ENCODE results near the gene UBAC1. TPM values are rescaled to one million over a fixed set of nuclear protein-coding genes. Genes with fewer than 3 reads are reported as not detected.

The UBAC1 gene
- polyA plus RNA-seq, 1 donor from 2014 or later = 92.3 TPM

GRCh38 chr9:135991771-135992170 lies 30.6 kb upstream of the UBAC1 start:
- Histone ChIP-seq H3K9me2 (ENCODE audit: insufficient read depth, low read length) (no peaks in the 10 kb centered on the region), H4K20me1 (ENCODE audit: insufficient read depth) (no peaks in the 10 kb centered on the region), H3K79me2 (replicated peaks; ENCODE audit: insufficient read depth, low read length) (no peaks in the 10 kb centered on the region), H3K9me3 (ENCODE audit: low read length) (no peaks in the 10 kb centered on the region), H3K4me2 (ENCODE audit: low read length) (no peak overlapping the region), H3K27me3 (ENCODE audit: insufficient read depth, low read depth, low read length) (no peaks in the 10 kb centered on the region), H2AFZ (ENCODE audit: low read depth, low read length) (no peak overlapping the region), H3K4me3 (ENCODE audit: low read length) (no peak overlapping the region), H3K27ac (ENCODE audit: low read length) (no peak overlapping the region), H3F3A (ENCODE audit: insufficient read depth, low read length, poor library complexity, severe bottlenecking) (no peaks in the 10 kb centered on the region), H3K9ac (ENCODE audit: low read length) (no peak overlapping the region), H3K36me3 (ENCODE audit: insufficient read depth, low read length) (no peaks in the 10 kb centered on the region)
- TF ChIP-seq CTCF (IDR thresholded peaks at IDR 0.05; ENCODE audit: poor library complexity, severe bottlenecking) = no peak
- no peak for TF ChIP-seq REST (IDR thresholded peaks at IDR 0.05; ENCODE audit: borderline replicate concordance)
- no peak for TF ChIP-seq POLR2AphosphoS5 (IDR thresholded peaks at IDR 0.05)
- TF ChIP-seq EP300 (conservative IDR thresholded peaks at IDR 0.05; ENCODE audit: poor library complexity, severe bottlenecking) = no peak
- TF ChIP-seq EZH2 (IDR thresholded peaks at IDR 0.05; ENCODE audit: borderline replicate concordance, insufficient read depth, low read length, poor library complexity, severe bottlenecking) = no peak
- TF ChIP-seq TAF1 (IDR thresholded peaks at IDR 0.05; ENCODE audit: low read depth) = no peak
- no peak for TF ChIP-seq SMC3 (conservative IDR thresholded peaks at IDR 0.05; ENCODE audit: poor library complexity)
- no peak for TF ChIP-seq MXI1 (conservative IDR thresholded peaks at IDR 0.05; ENCODE audit: poor library complexity, severe bottlenecking)
- TF ChIP-seq RAD21 (conservative IDR thresholded peaks at IDR 0.05) = no peak

DNA sequence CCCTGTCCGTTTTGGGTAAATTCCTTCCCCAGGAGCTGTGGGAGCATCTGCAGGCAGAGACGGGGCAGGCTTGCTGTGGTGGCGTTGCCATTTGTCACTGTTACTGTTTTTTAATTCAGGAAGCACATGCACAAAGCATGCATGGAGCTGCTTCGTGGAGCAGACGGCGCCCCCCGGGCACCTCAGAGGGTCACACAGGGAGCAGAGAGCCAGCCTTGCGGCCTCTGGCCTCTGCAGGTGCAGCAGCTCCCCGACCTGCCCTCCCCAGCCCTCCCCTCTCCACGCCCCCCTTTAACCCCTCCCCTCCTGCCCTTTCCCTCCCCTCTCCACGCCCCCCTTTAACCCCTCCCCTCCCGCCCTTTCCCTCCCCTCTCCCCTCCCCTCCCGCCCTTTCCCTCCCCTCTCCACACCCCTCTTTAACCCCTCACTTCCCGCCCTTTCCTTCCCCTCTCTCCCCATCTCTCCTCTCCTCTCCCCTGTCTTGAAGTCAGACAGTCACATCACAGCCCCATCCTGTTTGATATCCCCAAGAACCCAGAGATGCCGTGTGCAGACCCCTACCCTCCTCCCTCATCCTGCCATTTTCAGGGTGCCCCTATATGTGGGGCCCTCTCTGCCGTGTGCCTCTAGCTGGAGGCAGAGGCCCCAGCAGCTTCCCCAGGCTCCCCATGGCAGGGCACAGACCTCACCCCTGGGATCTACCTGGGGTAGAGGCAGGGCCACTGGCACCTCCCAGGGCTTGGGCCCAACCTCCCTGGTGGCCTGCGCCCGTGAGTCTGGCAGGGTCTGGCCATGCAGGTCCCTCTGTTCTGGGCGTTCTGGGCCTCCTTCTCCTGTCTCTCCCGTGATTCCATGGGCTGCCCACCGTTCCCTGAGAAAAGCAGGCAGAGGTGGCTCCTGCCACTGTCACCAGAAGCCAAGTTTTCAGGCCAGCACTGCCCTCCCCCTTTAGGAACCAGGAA lies 29.6 kb upstream of the UBAC1 start:
- no peaks in the 10 kb centered on the region for H3K79me2 ChIP-seq (replicated peaks; ENCODE audit: insufficient read depth, low read length)
- no peaks in the 10 kb centered on the region for H3K9me2 ChIP-seq (ENCODE audit: insufficient read depth, low read length)
- TF ChIP-seq POLR2AphosphoS5 (IDR thresholded peaks at IDR 0.05) (no peak), REST (IDR thresholded peaks at IDR 0.05; ENCODE audit: borderline replicate concordance) (no peak), MXI1 (conservative IDR thresholded peaks at IDR 0.05; ENCODE audit: poor library complexity, severe bottlenecking) (no peak), RAD21 (conservative IDR thresholded peaks at IDR 0.05) (no peak), TAF1 (IDR thresholded peaks at IDR 0.05; ENCODE audit: low read depth) (no peak), CTCF (IDR thresholded peaks at IDR 0.05; ENCODE audit: poor library complexity, severe bottlenecking) (no peak), SMC3 (conservative IDR thresholded peaks at IDR 0.05; ENCODE audit: poor library complexity) (no peak), EZH2 (IDR thresholded peaks at IDR 0.05; ENCODE audit: borderline replicate concordance, insufficient read depth, low read length, poor library complexity, severe bottlenecking) (no peak), EP300 (conservative IDR thresholded peaks at IDR 0.05; ENCODE audit: poor library complexity, severe bottlenecking) (no peak)
- no peaks in the 10 kb centered on the region for H3K9me3 ChIP-seq (ENCODE audit: low read length)
- H3K9ac ChIP-seq (ENCODE audit: low read length) = no peak overlapping the region
- H3K4me3 ChIP-seq (ENCODE audit: low read length) = no peak overlapping the region
- no peak overlapping the region for H3K27ac ChIP-seq (ENCODE audit: low read length)
- H4K20me1 ChIP-seq (ENCODE audit: insufficient read depth) = no peaks in the 10 kb centered on the region
- no peaks in the 10 kb centered on the region for H3F3A ChIP-seq (ENCODE audit: insufficient read depth, low read length, poor library complexity, severe bottlenecking)
- H2AFZ ChIP-seq (ENCODE audit: low read depth, low read length) = no peak overlapping the region
- H3K36me3 ChIP-seq (ENCODE audit: insufficient read depth, low read length) = no peaks in the 10 kb centered on the region
- no peak overlapping the region for H3K4me2 ChIP-seq (ENCODE audit: low read length)
- no peaks in the 10 kb centered on the region for H3K27me3 ChIP-seq (ENCODE audit: insufficient read depth, low read depth, low read length)
